ENCODE data around the gene PCDHGB5.

DNA sequence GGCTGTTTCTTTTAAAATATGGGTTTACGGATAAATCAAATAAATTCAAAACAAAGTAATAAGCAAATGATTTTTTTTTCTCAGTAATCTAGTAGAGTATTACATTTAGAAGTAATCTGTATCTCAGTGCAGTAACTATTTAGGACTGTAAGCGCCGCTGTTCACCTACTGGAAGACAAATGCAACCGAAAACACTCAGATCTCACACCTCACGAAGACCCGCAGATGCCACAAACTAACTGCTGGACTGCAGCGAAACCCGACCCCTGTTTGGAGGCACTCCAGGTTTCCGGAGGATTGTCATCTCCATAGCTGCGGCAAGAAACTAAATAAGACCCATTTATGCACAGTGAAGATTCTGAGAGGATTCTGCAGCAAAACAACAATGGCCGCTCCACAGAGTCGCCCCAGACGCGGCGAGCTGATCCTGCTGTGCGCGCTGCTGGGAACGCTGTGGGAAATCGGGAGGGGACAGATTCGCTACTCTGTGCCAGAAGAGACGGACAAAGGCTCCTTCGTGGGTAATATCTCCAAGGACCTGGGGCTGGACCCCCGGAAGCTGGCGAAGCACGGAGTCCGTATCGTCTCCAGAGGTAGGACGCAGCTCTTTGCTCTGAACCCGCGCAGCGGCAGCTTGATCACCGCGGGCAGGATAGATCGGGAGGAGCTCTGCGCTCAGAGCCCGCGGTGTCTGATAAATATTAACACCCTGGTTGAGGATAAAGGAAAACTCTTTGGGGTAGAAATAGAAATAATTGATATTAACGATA, 5.1 kb upstream of the PCDHGB5 start, which contains the start of gene PCDHGA8:
- TF ChIP-seq, protein P1, sequence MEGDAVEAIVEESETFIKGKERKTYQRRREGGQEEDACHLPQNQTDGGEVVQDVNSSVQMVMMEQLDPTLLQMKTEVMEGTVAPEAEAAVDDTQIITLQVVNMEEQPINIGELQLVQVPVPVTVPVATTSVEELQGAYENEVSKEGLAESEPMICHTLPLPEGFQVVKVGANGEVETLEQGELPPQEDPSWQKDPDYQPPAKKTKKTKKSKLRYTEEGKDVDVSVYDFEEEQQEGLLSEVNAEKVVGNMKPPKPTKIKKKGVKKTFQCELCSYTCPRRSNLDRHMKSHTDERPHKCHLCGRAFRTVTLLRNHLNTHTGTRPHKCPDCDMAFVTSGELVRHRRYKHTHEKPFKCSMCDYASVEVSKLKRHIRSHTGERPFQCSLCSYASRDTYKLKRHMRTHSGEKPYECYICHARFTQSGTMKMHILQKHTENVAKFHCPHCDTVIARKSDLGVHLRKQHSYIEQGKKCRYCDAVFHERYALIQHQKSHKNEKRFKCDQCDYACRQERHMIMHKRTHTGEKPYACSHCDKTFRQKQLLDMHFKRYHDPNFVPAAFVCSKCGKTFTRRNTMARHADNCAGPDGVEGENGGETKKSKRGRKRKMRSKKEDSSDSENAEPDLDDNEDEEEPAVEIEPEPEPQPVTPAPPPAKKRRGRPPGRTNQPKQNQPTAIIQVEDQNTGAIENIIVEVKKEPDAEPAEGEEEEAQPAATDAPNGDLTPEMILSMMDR (IDR thresholded peaks at IDR 0.05), result no peak
- TF ChIP-seq POLR2A (IDR thresholded peaks at IDR 0.05), result no peak
